Measurements from ENCODE around the gene NIFK. TPM values are rescaled to one million over a fixed set of nuclear protein-coding genes. Genes with fewer than 3 reads are reported as not detected.

The NIFK gene
- 111 and 171 TPM in 2 replicates for total RNA-seq (2022)
- Bru-seq, nascent RNA, result percentile 96 among the genes with signal in this experiment
- BruChase-seq, experiment 1, labeled RNA remaining after a 6-hour chase, result percentile 95 among the genes with signal in this experiment
- BruChase-seq, experiment 2, labeled RNA remaining after a 2-hour chase, result percentile 98 among the genes with signal in this experiment
- long read RNA-seq, transcript NIFK-201 (7 exons, 1,734 nt), result major isoform, 209 of 223 reads
- long read RNA-seq, partial matches to known transcripts, result 5 of 223 reads
- long read RNA-seq, other reads (novel, unspliced or antisense), result 6 of 223 reads

- Mint-ChIP-seq H3K27ac (ENCODE audit: low read depth, unreplicated experiment) (peak within 1 kb of the TSS; percentile 90), H3K4me1 (ENCODE audit: insufficient read depth, unreplicated experiment) (peaks cover 7% of the 10 kb centered on the region), H3K27me3 (ENCODE audit: insufficient read depth, unreplicated experiment) (no peaks in the 10 kb centered on the region), H3K4me3 (ENCODE audit: unreplicated experiment) (peak within 1 kb of the TSS; percentile 95), H3K9me3 (ENCODE audit: unreplicated experiment) (no peaks in the 10 kb centered on the region), H3K36me3 (ENCODE audit: insufficient read depth, unreplicated experiment) (peaks cover 25% of the 10 kb centered on the region)
- intact Hi-C loops (cut with micrococcal nuclease), result no loop called here
- TF ChIP-seq, protein P1, sequence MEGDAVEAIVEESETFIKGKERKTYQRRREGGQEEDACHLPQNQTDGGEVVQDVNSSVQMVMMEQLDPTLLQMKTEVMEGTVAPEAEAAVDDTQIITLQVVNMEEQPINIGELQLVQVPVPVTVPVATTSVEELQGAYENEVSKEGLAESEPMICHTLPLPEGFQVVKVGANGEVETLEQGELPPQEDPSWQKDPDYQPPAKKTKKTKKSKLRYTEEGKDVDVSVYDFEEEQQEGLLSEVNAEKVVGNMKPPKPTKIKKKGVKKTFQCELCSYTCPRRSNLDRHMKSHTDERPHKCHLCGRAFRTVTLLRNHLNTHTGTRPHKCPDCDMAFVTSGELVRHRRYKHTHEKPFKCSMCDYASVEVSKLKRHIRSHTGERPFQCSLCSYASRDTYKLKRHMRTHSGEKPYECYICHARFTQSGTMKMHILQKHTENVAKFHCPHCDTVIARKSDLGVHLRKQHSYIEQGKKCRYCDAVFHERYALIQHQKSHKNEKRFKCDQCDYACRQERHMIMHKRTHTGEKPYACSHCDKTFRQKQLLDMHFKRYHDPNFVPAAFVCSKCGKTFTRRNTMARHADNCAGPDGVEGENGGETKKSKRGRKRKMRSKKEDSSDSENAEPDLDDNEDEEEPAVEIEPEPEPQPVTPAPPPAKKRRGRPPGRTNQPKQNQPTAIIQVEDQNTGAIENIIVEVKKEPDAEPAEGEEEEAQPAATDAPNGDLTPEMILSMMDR (IDR thresholded peaks at IDR 0.05; ENCODE audit: unreplicated experiment), result no peak
- ChIA-PET CTCF (interaction anchor here (0.6 to 2.3 kb wide), 6 partner anchors 17 to 714 kb away, joined by 3 to 10 read pairs (median 5); partner anchors contain the start of gene TSN), POLR2A (interaction anchor here (0.5 to 4.6 kb wide), 22 partner anchors 9 to 1244 kb away, joined by 3 to 46 read pairs (median 5); partner anchors contain the start of genes CLASP1, RNU4ATAC and TSN)
- no TSS peak for BruUV-seq (replicated peaks)
- DNase-seq (ENCODE audit: unreplicated experiment), result peak; percentile 98
Measured at GRCh38 chr2:121736462-121737336, at the start of gene NIFK. TSS of gene NIFK (minus strand) at chr2:121736875. CDS start at chr2:121736850, 25 bp downstream.

GRCh38 chr2:121783180-121783579 lies 46.5 kb upstream of the NIFK start:
- Mint-ChIP-seq H3K4me1 (ENCODE audit: insufficient read depth, unreplicated experiment) (no peaks in the 10 kb centered on the region), H3K27me3 (ENCODE audit: insufficient read depth, unreplicated experiment) (peaks cover 17% of the 10 kb centered on the region)

DNA sequence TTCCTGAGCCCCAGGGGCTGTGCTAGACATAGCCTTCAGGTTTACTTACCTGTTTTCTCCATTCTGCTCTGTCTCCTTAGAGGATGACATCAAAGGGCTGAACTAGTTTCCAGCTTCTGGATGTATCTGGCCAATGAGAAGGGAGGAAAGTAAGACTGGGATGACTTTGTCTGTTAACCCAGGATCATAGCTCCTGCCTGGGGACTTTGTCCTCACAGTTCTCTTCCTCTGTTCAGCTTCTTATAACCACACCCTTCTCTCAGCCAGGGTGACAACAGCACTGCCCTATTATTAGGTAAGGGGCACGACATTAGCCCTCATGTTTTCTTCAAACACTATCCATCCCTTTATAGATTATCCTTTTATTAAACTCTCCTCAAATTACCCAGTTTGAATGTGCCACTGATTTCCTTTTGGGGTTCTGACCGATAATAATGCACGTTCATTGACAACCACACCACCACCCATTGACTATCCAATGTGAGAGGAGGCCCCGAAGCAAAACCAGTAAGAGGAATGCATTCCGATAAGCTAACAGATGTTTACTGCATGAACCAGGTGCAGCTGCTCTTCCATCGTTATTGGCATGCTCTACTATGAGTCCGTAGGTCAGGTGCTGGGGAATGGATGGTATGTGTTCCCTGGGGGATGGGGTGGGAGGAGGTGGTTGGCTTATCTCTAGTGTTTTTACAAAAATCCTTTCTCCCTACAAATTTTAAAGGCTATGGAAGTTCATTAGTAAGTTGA lies 42.2 kb upstream of the NIFK start:
- TF ChIP-seq, protein P1 (IDR thresholded peaks at IDR 0.05; ENCODE audit: unreplicated experiment), result no peak
- no peaks in the 10 kb centered on the region for H3K36me3 Mint-ChIP-seq (ENCODE audit: insufficient read depth, unreplicated experiment)
- peaks cover 11% of the 10 kb centered on the region for H3K4me1 Mint-ChIP-seq (ENCODE audit: insufficient read depth, unreplicated experiment)
- peaks cover 17% of the 10 kb centered on the region for H3K27me3 Mint-ChIP-seq (ENCODE audit: insufficient read depth, unreplicated experiment)
- no peak for DNase-seq (ENCODE audit: unreplicated experiment)
- H3K27ac Mint-ChIP-seq (ENCODE audit: low read depth, unreplicated experiment), result no peak overlapping the region
- BruUV-seq (replicated peaks), result no TSS peak
- intact Hi-C loops (cut with micrococcal nuclease), result no loop called here
- no peaks in the 10 kb centered on the region for H3K9me3 Mint-ChIP-seq (ENCODE audit: unreplicated experiment)
- no peak overlapping the region for H3K4me3 Mint-ChIP-seq (ENCODE audit: unreplicated experiment)
- CTCF ChIA-PET, result interaction anchor here (0.6 to 0.8 kb wide), 3 partner anchors 33 to 98 kb away, joined by 3 to 4 read pairs (median 3); no protein-coding TSS in a partner anchor
- POLR2A ChIA-PET, result interaction anchor here (0.9 kb wide), 1 partner anchor 11 kb away, joined by 3 read pairs; no protein-coding TSS in a partner anchor

More at GRCh38 chr2:121783180-121783579, 46.5 kb upstream of the NIFK start:
- ChIA-PET POLR2A (no interaction called here), CTCF (interaction anchor here (0.6 kb wide), 1 partner anchor 572 kb away, joined by 3 read pairs; no protein-coding TSS in a partner anchor)
- intact Hi-C loops (cut with micrococcal nuclease), result no loop called here
- TF ChIP-seq, protein P1 (IDR thresholded peaks at IDR 0.05; ENCODE audit: unreplicated experiment), result no peak
- Mint-ChIP-seq H3K9me3 (ENCODE audit: unreplicated experiment) (no peaks in the 10 kb centered on the region), H3K27ac (ENCODE audit: low read depth, unreplicated experiment) (no peak overlapping the region), H3K4me3 (ENCODE audit: unreplicated experiment) (no peak overlapping the region), H3K36me3 (ENCODE audit: insufficient read depth, unreplicated experiment) (no peaks in the 10 kb centered on the region)
- DNase-seq (ENCODE audit: unreplicated experiment), result no peak
- no TSS peak for BruUV-seq (replicated peaks)

Measured in MCF 10A (cell line).